Trophoblast cell (in vitro differentiated cells and primary cell): ENCODE data around the gene GDF11.
A peak's percentile ranks its signal among the peaks of the same experiment; 100 is the strongest.

Source experiments
- DNase-seq, 2 donors: peaks; one replicate each; pipeline ENCODE4 v3.0.0-alpha.2; 2016
- H2AFZ ChIP-seq: 2 replicates; pipeline ENCODE4 v1.6.1; 2013; ENCODE audit warnings: low read length, moderate library complexity, mild to moderate bottlenecking; ENCODE audit not compliant: insufficient read depth, poor library complexity
- H2AK5ac ChIP-seq: 2 replicates; pipeline ENCODE4 v1.6.1; 2013; ENCODE audit warnings: mild to moderate bottlenecking, low read length
- H2BK120ac ChIP-seq: 2 replicates; pipeline ENCODE4 v1.6.1; 2013; ENCODE audit warnings: low read length, mild to moderate bottlenecking, moderate library complexity; ENCODE audit not compliant: insufficient read depth, poor library complexity
- H2BK12ac ChIP-seq: 2 replicates; pipeline ENCODE4 v1.6.1; 2013; ENCODE audit warnings: mild to moderate bottlenecking, low read length, moderate library complexity
- H2BK5ac ChIP-seq: 2 replicates; pipeline ENCODE4 v1.6.1; 2013; ENCODE audit warnings: low read length, low read depth, moderate library complexity, mild to moderate bottlenecking; ENCODE audit not compliant: poor library complexity
- H3K14ac ChIP-seq: 2 replicates; pipeline ENCODE4 v1.6.1; 2013; ENCODE audit warnings: mild to moderate bottlenecking, low read length
- H3K18ac ChIP-seq: 2 replicates; pipeline ENCODE4 v1.6.1; 2013; ENCODE audit warnings: mild to moderate bottlenecking, low read length
- H3K23ac ChIP-seq: 2 replicates; pipeline ENCODE4 v1.6.1; 2013; ENCODE audit warnings: low read length
- H3K27ac ChIP-seq: 2 replicates; pipeline ENCODE4 v1.5.1; 2013; ENCODE audit warnings: low read depth, mild to moderate bottlenecking, inconsistent platforms, low read length, moderate library complexity
- H3K27me3 ChIP-seq: 2 replicates; pipeline ENCODE4 v1.6.1; 2013; ENCODE audit warnings: inconsistent platforms, mild to moderate bottlenecking, low read length, moderate library complexity; ENCODE audit not compliant: insufficient read depth
- H3K36me3 ChIP-seq, 2 experiments: 1 replicate in 1 of 2; 2 replicates in 1 of 2; pipeline ENCODE4 v1.6.1; 2013; ENCODE audit warnings: low read length in 2 of 2, mild to moderate bottlenecking in 2 of 2, moderate library complexity in 1 of 2; ENCODE audit not compliant: insufficient read depth in 2 of 2, control insufficient read depth in 1 of 2
- H3K4ac ChIP-seq: 2 replicates; pipeline ENCODE4 v1.6.1; 2013; ENCODE audit warnings: low read depth, mild to moderate bottlenecking, low read length, moderate library complexity
- H3K4me1 ChIP-seq, 2 experiments: 1 replicate in 1 of 2; 2 replicates in 1 of 2; pipeline ENCODE4 v1.6.1; 2013; ENCODE audit warnings: low read length in 2 of 2, mild to moderate bottlenecking in 2 of 2, moderate library complexity in 1 of 2; ENCODE audit not compliant: insufficient read depth in 2 of 2, control insufficient read depth in 1 of 2
- H3K4me2 ChIP-seq: 2 replicates; pipeline ENCODE4 v1.6.1; 2013; ENCODE audit warnings: inconsistent platforms, mild to moderate bottlenecking, low read length, moderate library complexity
- H3K4me3 ChIP-seq: 2 replicates; pipeline ENCODE4 v1.5.1; 2013; ENCODE audit warnings: mild to moderate bottlenecking, low read depth, low read length, inconsistent platforms
- H3K79me1 ChIP-seq: one replicate; pipeline ENCODE4 v1.6.1; 2013; ENCODE audit warnings: low read length
- H3K79me2 ChIP-seq: 2 replicates; pipeline ENCODE4 v1.6.1; 2013; ENCODE audit warnings: low read length, mild to moderate bottlenecking; ENCODE audit not compliant: control insufficient read depth, insufficient read depth, poor library complexity
- H3K9ac ChIP-seq: 2 replicates; pipeline ENCODE4 v1.6.1; 2013; ENCODE audit warnings: mild to moderate bottlenecking, low read length
- H3K9me3 ChIP-seq: 2 replicates; pipeline ENCODE4 v1.6.1; 2013; ENCODE audit warnings: low read depth, mild to moderate bottlenecking, control low read depth, inconsistent platforms, low read length; ENCODE audit not compliant: insufficient read depth
- H4K12ac ChIP-seq: 2 replicates; pipeline ENCODE4 v1.6.1; 2013; ENCODE audit warnings: low read depth, mild to moderate bottlenecking, low read length, moderate library complexity
- H4K8ac ChIP-seq: 2 replicates; pipeline ENCODE4 v1.6.1; 2013; ENCODE audit warnings: low read depth, mild to moderate bottlenecking, low read length, moderate library complexity
- H4K91ac ChIP-seq: one replicate; pipeline ENCODE4 v1.6.1; 2013; ENCODE audit warnings: low read depth, mild to moderate bottlenecking, low read length, moderate library complexity
- WGBS: extraction: QIAGEN DNeasy Blood & Tissue Kit; methylation state at CpG from one replicate; pipeline ENCODE4 v1.1.7; 2013; ENCODE audit warnings: missing lambda C conversion rate; ENCODE audit not compliant: insufficient read length, insufficient coverage; ENCODE audit errors: extremely low coverage; 5-methylcytosine and 5-hydroxymethylcytosine counted together

The GDF11 gene

GRCh38 chr12:55705782-55706402 lies 37.0 kb upstream of the GDF11 start:
- peaks cover 3% of the 10 kb centered on the region for H3K9me3 ChIP-seq
- H3K36me3 ChIP-seq: no peaks in the 10 kb centered on the region

GRCh38 chr12:55706568-55707218 lies 36.2 kb upstream of the GDF11 start:
- no peak overlapping the region for H2AK5ac ChIP-seq
- no peak overlapping the region for H4K12ac ChIP-seq
- H3K14ac ChIP-seq: no peak overlapping the region
- H3K27ac ChIP-seq: no peak overlapping the region
- no peak overlapping the region for H3K4me3 ChIP-seq
- H3K4me2 ChIP-seq: peak overlapping the region; percentile 87
- no peaks in the 10 kb centered on the region for H3K79me2 ChIP-seq
- peaks cover 19% of the 10 kb centered on the region for H3K27me3 ChIP-seq
- no peak overlapping the region for H2BK12ac ChIP-seq
- H3K9me3 ChIP-seq: peaks cover 1% of the 10 kb centered on the region
- H3K79me1 ChIP-seq: no peaks in the 10 kb centered on the region
- no peak overlapping the region for H3K9ac ChIP-seq
- no peak for DNase-seq
- no peak overlapping the region for H4K8ac ChIP-seq
- WGBS: no CpG with 5 or more reads among the region's 2 CpGs
- H2AFZ ChIP-seq: no peak overlapping the region
- no peak overlapping the region for H3K4ac ChIP-seq
- no peak overlapping the region for H3K23ac ChIP-seq
- no peak overlapping the region for H2BK5ac ChIP-seq
- no peak overlapping the region for H4K91ac ChIP-seq
- H3K18ac ChIP-seq: no peak overlapping the region
- no peaks in the 10 kb centered on the region for H3K36me3 ChIP-seq
- H3K4me1 ChIP-seq: peaks cover 2 to 8% of the 10 kb centered on the region in 2 experiments
- H2BK120ac ChIP-seq: no peak overlapping the region

More at GRCh38 chr12:55705782-55706402, 37.0 kb upstream of the GDF11 start:
- no peak overlapping the region for H3K18ac ChIP-seq
- peaks cover 2 to 8% of the 10 kb centered on the region in 2 experiments for H3K4me1 ChIP-seq
- no peak overlapping the region for H3K27ac ChIP-seq
- no peak overlapping the region for H3K14ac ChIP-seq
- H3K9ac ChIP-seq: no peak overlapping the region
- no peak overlapping the region for H3K23ac ChIP-seq
- peaks cover 19% of the 10 kb centered on the region for H3K27me3 ChIP-seq
- no peak overlapping the region for H4K8ac ChIP-seq
- no peak overlapping the region for H4K12ac ChIP-seq
- no peak for DNase-seq
- no peaks in the 10 kb centered on the region for H3K79me1 ChIP-seq
- H3K4ac ChIP-seq: no peak overlapping the region
- no peak overlapping the region for H3K4me2 ChIP-seq
- H2AFZ ChIP-seq: no peak overlapping the region
- H3K4me3 ChIP-seq: no peak overlapping the region
- no peak overlapping the region for H2BK12ac ChIP-seq
- no peak overlapping the region for H4K91ac ChIP-seq
- H2BK120ac ChIP-seq: no peak overlapping the region
- H3K79me2 ChIP-seq: no peaks in the 10 kb centered on the region
- H2BK5ac ChIP-seq: no peak overlapping the region
- no peak overlapping the region for H2AK5ac ChIP-seq
- WGBS: no CpG with 5 or more reads among the region's 5 CpGs

DNA sequence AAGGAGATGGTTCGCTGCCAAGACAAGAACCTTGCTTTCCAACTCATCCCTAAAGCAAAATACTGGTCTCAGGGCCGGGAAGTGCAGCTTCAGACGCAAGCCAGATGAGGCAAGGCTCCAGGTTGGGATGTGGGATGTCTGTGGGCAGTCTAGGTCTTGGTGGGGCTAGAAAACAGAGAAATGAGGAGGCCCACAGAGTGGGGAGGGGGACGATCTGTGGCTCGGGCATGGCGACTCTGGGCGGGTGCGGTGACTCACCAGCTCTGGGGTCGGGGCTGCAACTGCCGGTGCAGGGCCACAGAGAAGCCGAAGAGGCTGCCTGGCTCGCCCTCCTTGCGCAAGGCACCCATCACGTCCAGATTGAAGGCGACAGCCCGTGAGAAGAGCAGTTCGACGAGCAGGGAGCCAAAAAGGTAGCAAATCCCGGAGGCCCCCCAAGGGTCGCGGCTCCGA lies 35.7 kb upstream of the GDF11 start:
- Histone ChIP-seq H4K12ac (no peak overlapping the region), H3K14ac (no peak overlapping the region), H4K91ac (no peak overlapping the region), H3K9me3 (peaks cover 1% of the 10 kb centered on the region), H3K27ac (no peak overlapping the region), H3K27me3 (peaks cover 19% of the 10 kb centered on the region), H3K79me2 (no peaks in the 10 kb centered on the region), H2BK120ac (no peak overlapping the region), H3K36me3 (no peaks in the 10 kb centered on the region), H3K4me2 (peak overlapping the region; percentile 87), H4K8ac (no peak overlapping the region), H3K79me1 (no peaks in the 10 kb centered on the region), H3K4ac (no peak overlapping the region), H2BK5ac (no peak overlapping the region), H3K9ac (no peak overlapping the region), H3K18ac (no peak overlapping the region), H3K4me3 (peak overlapping the region; percentile 50), H3K4me1 (peaks cover 2 to 8% of the 10 kb centered on the region in 2 experiments), H3K23ac (no peak overlapping the region), H2BK12ac (no peak overlapping the region), H2AFZ (peak overlapping the region; percentile 67), H2AK5ac (no peak overlapping the region)
- no peak for DNase-seq
- no CpG with 5 or more reads among the region's 22 CpGs for WGBS

GRCh38 chr12:55707841-55708694 lies 34.9 kb upstream of the GDF11 start, which contains the start of gene ITGA7:
Gene ITGA7 (minus strand): TSS chr12:55707904. CDS start chr12:55707682, 222 bp downstream.
- no peaks in the 10 kb centered on the region for H3K9me3 ChIP-seq
- peak within 1 kb of the TSS; percentile 50 for H3K4me3 ChIP-seq
- H3K27ac ChIP-seq: no peak within 1 kb of the TSS
- H2BK12ac ChIP-seq: no peak within 1 kb of the TSS
- H3K18ac ChIP-seq: no peak within 1 kb of the TSS
- H3K36me3 ChIP-seq: no peaks in the 10 kb centered on the region
- peaks cover 19% of the 10 kb centered on the region for H3K27me3 ChIP-seq
- no peak within 1 kb of the TSS for H3K4ac ChIP-seq
- no peak within 1 kb of the TSS for H3K9ac ChIP-seq
- no peak within 1 kb of the TSS for H4K8ac ChIP-seq
- H2AK5ac ChIP-seq: no peak within 1 kb of the TSS
- no peak within 1 kb of the TSS for H2BK5ac ChIP-seq
- H3K79me1 ChIP-seq: no peaks in the 10 kb centered on the region
- no peak within 1 kb of the TSS for H3K14ac ChIP-seq
- no peak within 1 kb of the TSS for H2BK120ac ChIP-seq
- peak within 1 kb of the TSS; percentile 87 for H3K4me2 ChIP-seq
- no peak within 1 kb of the TSS for H3K23ac ChIP-seq
- peak in 1 of 2 donors; percentile 28 for DNase-seq
- peaks cover 2 to 8% of the 10 kb centered on the region in 2 experiments for H3K4me1 ChIP-seq
- H4K12ac ChIP-seq: no peak within 1 kb of the TSS
- no peaks in the 10 kb centered on the region for H3K79me2 ChIP-seq
- H2AFZ ChIP-seq: peak within 1 kb of the TSS; percentile 67
- no peak within 1 kb of the TSS for H4K91ac ChIP-seq
- no CpG with 5 or more reads among the region's 39 CpGs for WGBS
